Cardiac muscle cell (in vitro differentiated cells and primary cell): Measurements from ENCODE around the gene TAF1L. TPM values are rescaled to one million over a fixed set of nuclear protein-coding genes. Genes with fewer than 3 reads are reported as not detected.

Experiments used
- DNase-seq, 2 donors: peaks; one replicate each; pipeline versions ENCODE4 v3.0.0 to v3.0.0-alpha.2; 2010 to 2017; ENCODE audit warnings: low read depth in 1 of 2, low spot score in 1 of 2
- H3K27ac ChIP-seq: fragments of 200-600 bp; sonication (generic); 2 replicates; pipeline ENCODE4 v1.5.1; 2016
- H3K27me3 ChIP-seq: fragments of 200-600 bp; sonication (generic); 2 replicates; pipeline ENCODE4 v1.6.0; 2016; ENCODE audit warnings: control low read depth
- H3K36me3 ChIP-seq: fragments of 200-600 bp; sonication (generic); 2 replicates; pipeline ENCODE4 v1.5.1; 2016; ENCODE audit warnings: control low read depth
- H3K4me1 ChIP-seq: fragments of 200-600 bp; sonication (generic); 2 replicates; pipeline ENCODE4 v1.8.1; 2017; ENCODE audit warnings: low read depth, mild to moderate bottlenecking, mixed run types
- H3K4me3 ChIP-seq: fragments of 200-600 bp; sonication (generic); 2 replicates; pipeline ENCODE4 v1.5.1; 2016; ENCODE audit warnings: mild to moderate bottlenecking
- H3K9me3 ChIP-seq: fragments of 200-600 bp; sonication (generic); 2 replicates; pipeline ENCODE4 v1.5.1; 2017; ENCODE audit warnings: low read depth, mild to moderate bottlenecking, control low read depth
- CTCF ChIP-seq: IDR thresholded peaks from 2 replicates; pipeline ENCODE4 v1.5.1; 2012; ENCODE audit warnings: low read depth, mild to moderate bottlenecking, low read length
- polyA plus RNA-seq: library from polyadenylated mRNA; unstranded; fragments of >200 nt; fragmentation: Nextera tagmentation; extraction: Ambion mirVana; gene quantifications from 2 replicates; pipeline ENCODE4 v1.2.1, GENCODE V29; 2016
- total RNA-seq: library from RNA; depleted of rRNA; stranded (reverse); fragments of >200 nt; gene quantifications from 2 replicates; pipeline ENCODE4 v1.2.3, GENCODE V29; 2016

TAF1L gene
- total and polyA plus RNA-seq, 2 experiments from 2014 or later = 0.09 TPM; not detected in 1

- Histone ChIP-seq H3K4me1 (no peaks in the 10 kb centered on the region), H3K4me3 (no peak overlapping the region), H3K9me3 (no peaks in the 10 kb centered on the region), H3K27me3 (no peaks in the 10 kb centered on the region), H3K27ac (no peak overlapping the region), H3K36me3 (no peaks in the 10 kb centered on the region)
- no peak for TF ChIP-seq CTCF
- no peak for DNase-seq
These were observed 8.0 kb downstream of the TAF1L start for GRCh38 chr9:32627394-32627954.

GRCh38 chr9:32625320-32625719, 10.1 kb downstream of the TAF1L start:
- no peak for TF ChIP-seq CTCF
- H3K36me3 ChIP-seq = no peaks in the 10 kb centered on the region

GRCh38 chr9:32622948-32623347, 12.5 kb downstream of the TAF1L start:
- no peak overlapping the region for H3K4me3 ChIP-seq
- no peaks in the 10 kb centered on the region for H3K27me3 ChIP-seq
- no peaks in the 10 kb centered on the region for H3K36me3 ChIP-seq
- no peak overlapping the region for H3K27ac ChIP-seq
- no peak for TF ChIP-seq CTCF
- no peaks in the 10 kb centered on the region for H3K4me1 ChIP-seq
- DNase-seq = no peak
- H3K9me3 ChIP-seq = no peaks in the 10 kb centered on the region

More at GRCh38 chr9:32625320-32625719, 10.1 kb downstream of the TAF1L start:
- DNase-seq = no peak
- no peaks in the 10 kb centered on the region for H3K4me1 ChIP-seq
- H3K4me3 ChIP-seq = no peak overlapping the region
- H3K27ac ChIP-seq = no peak overlapping the region
- H3K27me3 ChIP-seq = no peaks in the 10 kb centered on the region
- H3K9me3 ChIP-seq = no peaks in the 10 kb centered on the region

GRCh38 chr9:32618261-32618660, 17.2 kb downstream of the TAF1L start:
- DNase-seq = no peak
- H3K9me3 ChIP-seq = no peaks in the 10 kb centered on the region
- H3K4me3 ChIP-seq = no peak overlapping the region
- H3K27ac ChIP-seq = no peak overlapping the region
- H3K36me3 ChIP-seq = no peaks in the 10 kb centered on the region
- TF ChIP-seq CTCF = no peak
- no peaks in the 10 kb centered on the region for H3K4me1 ChIP-seq
- no peaks in the 10 kb centered on the region for H3K27me3 ChIP-seq

- Histone ChIP-seq H3K27me3 (no peaks in the 10 kb centered on the region), H3K9me3 (no peaks in the 10 kb centered on the region), H3K4me1 (no peaks in the 10 kb centered on the region), H3K36me3 (no peaks in the 10 kb centered on the region), H3K4me3 (no peak overlapping the region), H3K27ac (no peak overlapping the region)
- DNase-seq = no peak
- TF ChIP-seq CTCF = no peak
These were observed 28.7 kb downstream of the TAF1L start for GRCh38 chr9:32606811-32607210.
